ENCODE data around the gene MRGPRE.
A peak's percentile ranks its signal among the peaks of the same experiment; 100 is the strongest.

Gene MRGPRE

DNA sequence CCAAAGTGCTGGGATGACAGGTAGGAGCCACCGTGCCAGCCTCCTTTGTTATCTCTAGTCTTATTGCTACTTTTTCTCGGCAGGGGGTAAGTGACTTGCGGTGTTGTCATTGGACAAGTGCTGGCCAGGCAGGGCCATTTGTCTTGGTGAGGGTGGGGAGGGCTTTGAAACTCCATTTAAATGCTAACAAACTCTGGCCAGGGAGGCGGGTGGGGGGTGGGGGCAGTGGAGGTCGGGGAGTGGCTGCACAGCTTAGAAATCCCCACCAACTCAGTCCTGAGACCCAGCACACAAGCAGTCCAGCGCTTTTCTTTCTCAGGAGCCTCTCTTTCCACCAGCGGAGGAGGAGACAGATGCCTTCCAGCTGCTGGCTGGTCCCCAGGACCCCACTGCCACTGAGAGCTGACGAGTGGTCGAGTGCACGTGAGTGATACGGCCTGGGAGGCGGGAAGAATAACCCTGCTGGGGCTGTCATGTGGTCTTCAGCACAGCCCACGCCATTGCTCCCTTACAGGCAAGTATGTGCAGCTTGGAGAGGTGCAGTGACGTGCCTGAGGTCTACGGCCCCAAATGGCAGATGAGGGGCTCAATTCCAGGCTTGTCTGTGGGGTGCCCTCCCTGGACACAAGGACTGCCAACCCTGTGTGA lies 42.9 kb downstream of the MRGPRE start:
- no peaks in the 10 kb centered on the region for H3K27me3 ChIP-seq (ENCODE audit: control insufficient read depth, insufficient read depth, low read length, poor library complexity, severe bottlenecking)
- no peaks in the 10 kb centered on the region for H3K9me3 ChIP-seq (ENCODE audit: control insufficient read depth, low read length)
- no peak overlapping the region for H3K27ac ChIP-seq (ENCODE audit: insufficient read depth, low read depth, low read length, poor library complexity, severe bottlenecking)
- H3K4me3 ChIP-seq (ENCODE audit: insufficient read depth, low read depth, low read length), result peak overlapping the region; percentile 9
- H3K36me3 ChIP-seq (ENCODE audit: control insufficient read depth, insufficient read depth, low read length), result no peaks in the 10 kb centered on the region
- 14 to 18% methylated on average over 15 of the region's 15 CpGs for WGBS, 2 experiments
- H3K4me1 ChIP-seq (ENCODE audit: control insufficient read depth, insufficient read depth, low read length), result peaks cover 16% of the 10 kb centered on the region

DNA sequence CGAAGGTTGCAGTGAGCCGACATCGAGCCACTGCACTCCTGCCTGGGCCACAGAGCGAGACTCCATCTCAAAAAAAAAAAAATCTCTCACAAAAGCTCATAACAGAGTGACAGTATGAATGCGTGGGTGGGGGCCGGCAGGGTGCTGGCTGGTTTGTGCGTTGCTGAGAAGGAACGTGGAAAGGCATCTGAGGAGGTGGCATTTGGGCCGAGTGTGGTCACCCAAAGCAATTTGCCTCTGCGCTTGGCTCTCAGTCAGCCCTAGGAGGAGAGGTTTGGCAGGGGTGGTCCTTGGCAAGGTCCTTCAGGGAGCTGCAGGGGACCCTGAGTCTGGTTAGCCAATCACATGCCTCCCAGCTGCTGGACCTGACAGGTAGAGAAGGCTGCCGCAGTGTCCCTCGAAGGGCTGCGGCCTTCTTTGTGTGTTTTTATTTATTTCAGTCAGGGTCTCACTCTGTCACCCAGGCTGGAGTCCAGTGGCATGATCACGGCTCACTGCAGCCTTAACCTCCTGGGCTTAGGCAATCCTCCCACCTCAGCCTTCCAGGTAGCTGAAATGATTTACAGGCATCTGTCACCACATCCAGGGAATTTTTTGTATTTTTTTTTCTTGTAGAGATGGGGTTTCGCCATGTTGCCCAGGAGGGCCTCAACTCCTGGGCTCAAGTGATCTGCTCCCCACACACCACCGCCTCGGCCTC lies 43.6 kb downstream of the MRGPRE start:
- no peak overlapping the region for H3K27ac ChIP-seq (ENCODE audit: insufficient read depth, low read depth, low read length, poor library complexity, severe bottlenecking)
- no peaks in the 10 kb centered on the region for H3K27me3 ChIP-seq (ENCODE audit: control insufficient read depth, insufficient read depth, low read length, poor library complexity, severe bottlenecking)
- WGBS, 2 experiments, result 66 to 73% methylated on average over 17 of the region's 17 CpGs
- H3K9me3 ChIP-seq (ENCODE audit: control insufficient read depth, low read length), result no peaks in the 10 kb centered on the region
- no peak overlapping the region for H3K4me3 ChIP-seq (ENCODE audit: insufficient read depth, low read depth, low read length)
- no peaks in the 10 kb centered on the region for H3K36me3 ChIP-seq (ENCODE audit: control insufficient read depth, insufficient read depth, low read length)
- peaks cover 16% of the 10 kb centered on the region for H3K4me1 ChIP-seq (ENCODE audit: control insufficient read depth, insufficient read depth, low read length)

DNA sequence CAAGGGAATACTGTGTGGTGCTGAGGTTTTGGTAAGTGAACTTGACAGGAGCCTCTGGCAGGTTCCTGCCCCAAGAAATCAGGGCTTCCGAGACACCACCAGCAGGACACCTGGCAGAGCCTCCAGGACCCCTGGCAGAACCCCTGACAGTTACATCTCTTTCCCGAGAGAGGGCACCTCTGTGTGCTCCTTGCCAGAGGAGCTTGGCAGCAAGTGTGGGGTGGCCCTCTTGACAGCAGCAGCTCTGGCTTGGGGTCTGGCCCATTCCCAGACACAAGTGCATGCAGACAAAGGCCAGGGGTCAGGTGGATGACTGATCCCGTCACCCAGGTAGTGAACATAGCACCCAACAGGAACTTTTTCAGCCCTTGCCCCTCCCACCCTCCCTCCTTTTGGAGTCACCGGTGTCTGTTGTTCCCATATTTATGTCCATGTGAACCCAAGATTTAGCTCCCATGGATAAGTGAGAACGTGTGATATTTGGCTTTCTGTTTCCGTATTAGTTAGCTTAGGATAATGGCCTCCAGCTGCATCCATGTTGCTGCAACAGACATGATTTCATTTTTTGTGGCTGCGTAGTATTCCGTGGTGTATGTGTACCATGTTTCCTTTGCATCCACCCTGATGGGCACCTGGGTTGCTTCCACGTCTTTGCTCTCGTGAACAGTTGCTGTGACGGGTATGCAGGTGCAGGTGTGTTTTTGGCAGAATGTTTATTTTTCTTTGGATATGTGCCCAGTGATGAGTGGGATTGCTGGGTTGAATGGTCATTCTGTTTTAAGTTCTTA lies 45.9 kb downstream of the MRGPRE start:
- Histone ChIP-seq H3K36me3 (ENCODE audit: control insufficient read depth, insufficient read depth, low read length) (no peaks in the 10 kb centered on the region), H3K4me1 (ENCODE audit: control insufficient read depth, insufficient read depth, low read length) (peaks cover 11% of the 10 kb centered on the region), H3K4me3 (ENCODE audit: insufficient read depth, low read depth, low read length) (no peak overlapping the region), H3K9me3 (ENCODE audit: control insufficient read depth, low read length) (no peaks in the 10 kb centered on the region), H3K27me3 (ENCODE audit: control insufficient read depth, insufficient read depth, low read length, poor library complexity, severe bottlenecking) (no peaks in the 10 kb centered on the region), H3K27ac (ENCODE audit: insufficient read depth, low read depth, low read length, poor library complexity, severe bottlenecking) (no peak overlapping the region)
- 93% methylated on average over 11 of the region's 11 CpGs for WGBS, 2 experiments

DNA sequence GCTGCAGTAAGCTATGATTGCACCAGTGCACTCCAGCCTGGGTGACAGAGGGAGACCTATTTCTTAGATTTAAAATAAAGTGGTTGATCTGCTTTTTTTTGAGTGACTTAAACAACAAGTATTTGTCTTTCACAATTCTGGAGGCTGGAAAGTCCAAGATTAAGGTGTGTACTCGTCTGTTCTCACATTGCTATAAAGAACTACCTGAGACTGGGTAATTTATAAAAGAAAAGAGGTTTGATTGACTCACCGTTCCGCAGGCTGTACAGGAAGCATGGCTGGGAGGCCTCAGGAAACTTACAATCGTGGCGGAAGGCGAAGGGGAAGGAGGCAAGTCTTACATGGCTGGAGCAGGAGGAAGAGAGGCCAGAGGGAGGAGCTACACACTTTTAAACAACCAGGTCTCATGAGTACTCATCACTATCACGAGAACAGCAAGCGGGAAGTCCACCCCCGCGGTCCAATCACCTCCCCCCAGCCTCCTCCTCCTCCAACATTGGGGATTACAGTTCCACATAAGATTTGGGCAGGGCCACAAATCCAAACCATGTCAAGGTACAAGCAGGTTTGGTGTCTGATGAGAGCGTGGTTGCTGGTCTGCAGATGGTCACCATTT lies 47.4 kb downstream of the MRGPRE start:
- H3K9me3 ChIP-seq (ENCODE audit: control insufficient read depth, low read length), result no peaks in the 10 kb centered on the region
- peaks cover 11% of the 10 kb centered on the region for H3K4me1 ChIP-seq (ENCODE audit: control insufficient read depth, insufficient read depth, low read length)
- no peak overlapping the region for H3K4me3 ChIP-seq (ENCODE audit: insufficient read depth, low read depth, low read length)
- no peaks in the 10 kb centered on the region for H3K27me3 ChIP-seq (ENCODE audit: control insufficient read depth, insufficient read depth, low read length, poor library complexity, severe bottlenecking)
- no peaks in the 10 kb centered on the region for H3K36me3 ChIP-seq (ENCODE audit: control insufficient read depth, insufficient read depth, low read length)
- 90% methylated on average over 11 of the region's 11 CpGs for WGBS, 2 experiments
- H3K27ac ChIP-seq (ENCODE audit: insufficient read depth, low read depth, low read length, poor library complexity, severe bottlenecking), result no peak overlapping the region

DNA sequence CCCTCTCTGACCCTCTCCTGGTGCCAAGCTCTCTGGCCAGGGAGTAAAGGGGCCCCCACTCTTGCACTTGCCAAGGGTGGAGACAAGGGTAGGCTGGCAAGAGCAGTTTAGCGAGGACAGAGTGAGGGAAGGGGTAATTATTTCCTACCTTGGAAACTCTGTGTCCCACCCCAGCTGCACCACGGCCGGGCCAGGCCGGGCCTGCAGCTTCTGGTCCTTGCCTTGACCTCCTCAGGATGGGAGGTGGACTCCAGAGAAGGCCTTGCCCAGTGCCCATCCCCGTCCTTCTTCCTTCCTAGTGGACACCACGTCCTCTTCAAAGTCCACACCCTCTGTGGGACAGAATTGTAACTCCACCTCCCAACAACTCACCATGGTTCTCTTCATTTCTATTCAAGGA lies 48.7 kb downstream of the MRGPRE start:
- Histone ChIP-seq H3K4me3 (ENCODE audit: insufficient read depth, low read depth, low read length) (no peak overlapping the region), H3K36me3 (ENCODE audit: control insufficient read depth, insufficient read depth, low read length) (no peaks in the 10 kb centered on the region), H3K9me3 (ENCODE audit: control insufficient read depth, low read length) (no peaks in the 10 kb centered on the region), H3K4me1 (ENCODE audit: control insufficient read depth, insufficient read depth, low read length) (no peaks in the 10 kb centered on the region), H3K27ac (ENCODE audit: insufficient read depth, low read depth, low read length, poor library complexity, severe bottlenecking) (no peak overlapping the region), H3K27me3 (ENCODE audit: control insufficient read depth, insufficient read depth, low read length, poor library complexity, severe bottlenecking) (no peaks in the 10 kb centered on the region)
- WGBS, 2 experiments, result 91 to 93% methylated on average over 6 of the region's 6 CpGs

DNA sequence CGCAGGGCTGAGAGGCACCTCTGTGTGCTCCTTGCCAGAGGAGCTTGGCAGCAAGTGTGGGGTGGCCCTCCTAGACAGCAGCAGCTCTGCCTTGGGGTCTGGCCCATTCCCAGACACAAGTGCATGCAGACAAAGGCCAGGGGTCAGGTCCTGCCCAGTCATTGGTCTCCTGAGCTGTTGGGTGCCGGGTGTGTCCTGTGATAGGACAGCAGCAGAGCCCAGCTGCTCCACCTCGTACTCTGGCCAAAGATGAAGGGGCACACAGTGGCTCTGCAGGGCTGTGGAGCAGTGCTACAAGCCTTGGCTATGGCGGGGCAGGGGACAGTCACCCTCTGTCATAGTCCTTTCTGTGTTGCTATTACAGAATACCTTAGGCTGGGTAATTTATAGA lies 49.8 kb downstream of the MRGPRE start:
- 93% methylated on average over 4 of the region's 4 CpGs for WGBS, 2 experiments
- H3K4me3 ChIP-seq (ENCODE audit: insufficient read depth, low read depth, low read length), result no peak overlapping the region
- H3K9me3 ChIP-seq (ENCODE audit: control insufficient read depth, low read length), result no peaks in the 10 kb centered on the region
- no peak overlapping the region for H3K27ac ChIP-seq (ENCODE audit: insufficient read depth, low read depth, low read length, poor library complexity, severe bottlenecking)
- H3K27me3 ChIP-seq (ENCODE audit: control insufficient read depth, insufficient read depth, low read length, poor library complexity, severe bottlenecking), result no peaks in the 10 kb centered on the region
- H3K4me1 ChIP-seq (ENCODE audit: control insufficient read depth, insufficient read depth, low read length), result no peaks in the 10 kb centered on the region
- H3K36me3 ChIP-seq (ENCODE audit: control insufficient read depth, insufficient read depth, low read length), result no peaks in the 10 kb centered on the region

DNA sequence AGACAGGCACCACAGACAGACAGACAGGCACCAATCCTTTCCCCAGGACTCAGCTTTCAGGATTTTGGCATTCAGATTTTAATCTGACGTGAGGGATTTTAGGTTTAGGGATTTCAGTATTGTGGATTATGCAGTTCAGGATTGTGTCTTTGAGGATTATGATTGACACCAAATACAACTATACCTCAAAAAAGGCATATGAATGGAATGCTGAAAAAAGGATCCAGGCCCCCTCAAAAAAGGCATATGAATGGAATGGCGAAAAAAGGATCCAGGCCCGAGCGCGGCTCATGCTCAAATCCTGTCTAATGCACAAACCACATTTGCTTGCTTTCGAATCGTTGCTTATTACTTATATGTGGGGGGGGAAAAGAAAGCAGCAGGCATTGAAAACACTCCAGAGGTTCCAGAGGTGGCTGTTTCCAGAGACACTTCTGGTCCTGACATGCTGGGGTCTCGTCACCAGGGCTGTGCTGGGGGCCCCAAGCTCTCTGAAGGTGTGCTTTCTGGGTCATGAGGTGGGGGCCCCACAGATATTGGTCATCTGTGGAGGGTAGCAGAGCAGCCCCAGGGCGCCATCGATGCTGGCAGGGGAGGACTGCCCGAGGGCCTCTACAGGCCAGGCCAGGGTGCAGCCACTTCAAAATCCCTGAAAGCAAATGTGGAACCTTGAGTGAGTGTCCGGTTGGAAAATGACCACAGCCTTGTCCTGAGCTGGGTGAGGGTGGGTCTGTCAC lies 50.3 kb downstream of the MRGPRE start:
- Histone ChIP-seq H3K27me3 (ENCODE audit: control insufficient read depth, insufficient read depth, low read length, poor library complexity, severe bottlenecking) (no peaks in the 10 kb centered on the region), H3K9me3 (ENCODE audit: control insufficient read depth, low read length) (no peaks in the 10 kb centered on the region), H3K36me3 (ENCODE audit: control insufficient read depth, insufficient read depth, low read length) (no peaks in the 10 kb centered on the region), H3K4me3 (ENCODE audit: insufficient read depth, low read depth, low read length) (no peak overlapping the region), H3K4me1 (ENCODE audit: control insufficient read depth, insufficient read depth, low read length) (no peaks in the 10 kb centered on the region), H3K27ac (ENCODE audit: insufficient read depth, low read depth, low read length, poor library complexity, severe bottlenecking) (no peak overlapping the region)
- 93 to 95% methylated on average over 11 to 12 of the region's 12 CpGs for WGBS, 2 experiments

DNA sequence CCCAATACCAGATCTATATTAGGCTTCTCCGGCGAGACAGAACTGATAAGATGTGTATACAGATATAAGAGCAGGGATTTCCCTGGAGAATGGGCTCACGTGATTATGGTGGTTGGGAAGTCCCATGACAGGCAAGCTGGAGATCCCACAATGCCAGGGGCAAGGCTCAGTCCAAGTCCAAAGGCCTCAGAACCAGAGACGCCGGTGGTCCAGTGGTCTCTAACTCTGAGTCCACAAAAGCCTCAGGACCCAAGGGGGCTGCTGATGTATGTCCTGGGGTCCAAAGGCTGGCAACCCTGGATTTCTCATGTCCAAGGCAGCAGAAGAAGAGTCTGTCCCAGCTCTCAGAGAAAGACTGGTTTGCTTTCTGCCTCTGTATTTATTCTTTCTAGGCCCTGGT lies 51.3 kb downstream of the MRGPRE start:
- H3K27ac ChIP-seq (ENCODE audit: insufficient read depth, low read depth, low read length, poor library complexity, severe bottlenecking), result no peak overlapping the region
- WGBS, 2 experiments, result 94 to 95% methylated on average over 5 of the region's 5 CpGs
- H3K4me3 ChIP-seq (ENCODE audit: insufficient read depth, low read depth, low read length), result no peak overlapping the region
- H3K36me3 ChIP-seq (ENCODE audit: control insufficient read depth, insufficient read depth, low read length), result no peaks in the 10 kb centered on the region
- no peaks in the 10 kb centered on the region for H3K4me1 ChIP-seq (ENCODE audit: control insufficient read depth, insufficient read depth, low read length)
- no peaks in the 10 kb centered on the region for H3K27me3 ChIP-seq (ENCODE audit: control insufficient read depth, insufficient read depth, low read length, poor library complexity, severe bottlenecking)
- peaks cover under 1% of the 10 kb centered on the region for H3K9me3 ChIP-seq (ENCODE audit: control insufficient read depth, low read length)

DNA sequence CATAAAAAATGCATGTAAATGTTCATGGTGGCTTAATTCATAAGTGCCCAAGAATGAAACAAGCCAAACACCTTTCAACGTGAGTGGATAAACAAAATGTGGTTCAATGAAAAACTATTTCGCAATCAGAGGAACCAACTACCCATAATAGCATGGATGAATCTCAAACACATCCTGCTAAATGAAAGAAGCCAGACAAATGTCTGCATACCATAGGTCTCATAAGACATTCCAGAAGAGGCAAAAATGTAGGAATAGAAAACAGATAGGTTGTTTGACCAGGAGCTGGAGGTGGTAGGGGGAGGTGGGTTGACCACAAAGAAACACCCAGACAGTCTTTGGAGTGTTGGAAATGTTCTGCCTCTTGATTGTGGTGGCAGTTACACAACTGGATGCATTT lies 53.9 kb downstream of the MRGPRE start:
- H3K4me1 ChIP-seq (ENCODE audit: control insufficient read depth, insufficient read depth, low read length), result no peaks in the 10 kb centered on the region
- H3K9me3 ChIP-seq (ENCODE audit: control insufficient read depth, low read length), result peaks cover 5% of the 10 kb centered on the region
- no peak overlapping the region for H3K4me3 ChIP-seq (ENCODE audit: insufficient read depth, low read depth, low read length)
- no peaks in the 10 kb centered on the region for H3K36me3 ChIP-seq (ENCODE audit: control insufficient read depth, insufficient read depth, low read length)
- 95 to 100% methylated on average over 2 of the region's 2 CpGs for WGBS, 2 experiments
- H3K27ac ChIP-seq (ENCODE audit: insufficient read depth, low read depth, low read length, poor library complexity, severe bottlenecking), result no peak overlapping the region
- no peaks in the 10 kb centered on the region for H3K27me3 ChIP-seq (ENCODE audit: control insufficient read depth, insufficient read depth, low read length, poor library complexity, severe bottlenecking)

All from ectodermal cell (in vitro differentiated cells).